Upper lobe of left lung (tissue), 4 donors: Measurements from ENCODE around the gene TMEM121B.

Experiments
- EP300 ChIP-seq, 4 donors: sonication (generic); formaldehyde crosslinking; IDR thresholded peaks; one replicate each; pipeline ENCODE4 v1.5.1; 2017; ENCODE audit warnings: antibody characterized with exemption in 4 of 4, control low read depth in 2 of 4
- POLR2AphosphoS5 ChIP-seq, 2 donors: sonication (generic); formaldehyde crosslinking; IDR thresholded peaks; one replicate each; pipeline ENCODE4 v1.5.1; 2017; ENCODE audit warnings: antibody characterized with exemption in 2 of 2

DNA sequence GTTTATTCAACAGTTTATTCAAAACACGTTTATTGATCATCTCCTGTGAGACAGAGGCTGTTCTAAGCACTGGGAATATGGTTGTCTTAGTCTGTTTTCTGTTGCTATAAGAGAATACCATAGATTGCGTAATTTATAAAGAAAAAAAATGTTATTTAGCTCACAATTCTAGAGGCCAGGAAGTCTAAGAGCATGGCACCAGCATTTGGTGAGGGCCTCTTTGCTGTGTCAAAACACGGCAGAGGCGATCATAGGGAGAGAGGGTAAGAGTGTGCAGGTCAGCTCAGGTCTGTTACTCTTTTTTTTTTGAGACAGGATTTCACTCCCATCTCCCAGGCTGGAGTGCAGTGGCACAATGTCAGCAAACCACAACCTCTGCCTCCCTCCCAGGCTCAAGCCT is 41.6 kb downstream of the TMEM121B start:
- TF ChIP-seq POLR2AphosphoS5 (IDR thresholded peaks at IDR 0.05) (no peak), EP300 (IDR thresholded peaks at IDR 0.05) (no peak)
